Inferior parietal cortex (tissue), 1 donor: ENCODE measurements around the gene ADRA2B.

Experiments
- DNase-seq: peaks from one replicate; pipeline ENCODE4 v3.0.0-alpha.2; 2016; ENCODE audit errors: extremely low spot score

The ADRA2B gene

DNA sequence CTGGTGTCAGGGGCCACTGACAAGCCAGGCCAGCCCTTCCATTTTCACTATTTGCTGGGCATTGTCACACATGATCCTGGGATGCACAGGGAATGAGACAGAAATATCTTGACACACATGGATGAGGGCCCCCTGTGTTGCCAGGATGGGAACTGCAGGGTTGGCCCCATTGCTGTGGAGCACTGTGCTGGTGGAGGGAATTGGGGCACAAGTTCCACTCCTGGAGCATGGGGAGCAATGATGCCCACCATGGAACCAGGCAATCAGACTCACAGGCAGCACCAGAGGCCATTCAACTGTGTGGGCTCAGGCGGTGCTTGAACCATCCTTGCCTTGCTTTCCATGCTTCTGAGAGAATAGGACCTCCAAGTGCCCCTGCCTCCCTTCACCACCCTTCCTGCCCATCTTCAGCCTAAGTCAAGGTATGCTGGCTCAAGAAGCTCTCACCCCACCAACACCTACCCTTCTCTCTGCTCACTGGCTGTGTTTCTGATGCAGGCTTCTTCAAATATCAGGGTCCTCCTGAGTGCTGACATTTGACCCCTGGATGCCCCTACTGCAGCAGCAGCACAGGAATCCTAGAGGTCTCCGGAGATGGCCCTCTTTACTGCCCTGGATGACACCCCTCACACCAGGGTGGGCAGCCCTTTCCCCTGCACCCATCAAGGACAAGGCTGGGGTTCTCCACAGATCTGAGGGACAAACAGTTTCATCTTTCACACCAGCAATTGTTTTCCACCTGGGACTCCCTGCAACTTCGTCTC lies 11.0 kb downstream of the ADRA2B start:
- no peak for DNase-seq

DNA sequence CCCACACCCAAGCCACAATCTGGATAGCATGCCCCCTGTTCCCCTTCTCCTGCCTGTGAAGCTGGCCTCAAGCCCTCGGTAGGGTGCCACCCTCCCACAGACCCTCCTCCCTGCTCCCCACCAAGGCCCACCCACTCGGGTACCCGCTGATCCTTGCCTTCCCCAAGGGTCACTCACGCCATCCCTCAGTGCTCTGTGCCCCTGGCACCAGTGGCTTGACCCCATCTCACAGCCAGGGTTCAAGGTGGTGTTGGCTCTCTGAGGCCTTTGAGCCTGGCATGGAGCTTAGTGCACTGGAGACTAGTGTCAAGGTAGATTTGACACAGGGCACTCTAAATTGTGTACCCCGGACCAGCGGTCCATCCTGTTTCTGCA lies 11.9 kb downstream of the ADRA2B start:
- DNase-seq = no peak

DNA sequence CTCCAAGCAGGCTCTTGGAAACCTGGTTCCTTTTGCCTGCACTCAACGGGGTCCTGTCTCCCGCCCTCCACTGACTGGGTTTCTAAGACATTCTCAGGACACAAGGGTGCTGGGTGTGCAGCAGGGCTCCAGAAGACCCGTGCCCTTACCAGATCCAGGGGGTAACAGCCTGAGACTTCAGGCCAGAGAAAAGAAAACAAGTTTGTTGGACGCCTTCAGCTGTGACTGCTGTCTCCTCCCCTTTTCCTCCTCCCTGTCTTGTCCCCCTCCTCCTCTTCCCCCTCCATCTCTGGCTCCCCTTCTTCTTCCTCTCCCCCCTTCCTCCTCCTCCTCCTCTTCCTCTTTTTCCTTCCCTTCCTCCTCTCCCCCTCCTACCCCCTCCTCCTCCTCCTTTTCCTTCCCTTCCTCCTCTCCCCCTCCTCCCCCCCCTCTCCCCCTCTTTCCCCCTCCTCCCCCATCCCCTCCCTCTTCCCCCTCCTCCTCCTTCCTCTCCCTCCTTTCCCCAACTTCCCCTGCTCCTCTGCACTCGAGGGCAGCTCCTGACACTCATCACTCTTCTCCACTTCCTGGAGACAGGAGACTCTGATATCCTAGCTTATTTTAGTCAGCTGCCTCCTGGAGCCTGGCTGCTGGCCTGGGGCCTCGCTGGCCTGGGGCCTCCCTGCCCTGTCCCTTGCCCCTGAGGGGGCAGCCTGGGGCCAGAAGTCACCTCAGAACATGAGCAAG lies 12.4 kb downstream of the ADRA2B start:
- no peak for DNase-seq

DNA sequence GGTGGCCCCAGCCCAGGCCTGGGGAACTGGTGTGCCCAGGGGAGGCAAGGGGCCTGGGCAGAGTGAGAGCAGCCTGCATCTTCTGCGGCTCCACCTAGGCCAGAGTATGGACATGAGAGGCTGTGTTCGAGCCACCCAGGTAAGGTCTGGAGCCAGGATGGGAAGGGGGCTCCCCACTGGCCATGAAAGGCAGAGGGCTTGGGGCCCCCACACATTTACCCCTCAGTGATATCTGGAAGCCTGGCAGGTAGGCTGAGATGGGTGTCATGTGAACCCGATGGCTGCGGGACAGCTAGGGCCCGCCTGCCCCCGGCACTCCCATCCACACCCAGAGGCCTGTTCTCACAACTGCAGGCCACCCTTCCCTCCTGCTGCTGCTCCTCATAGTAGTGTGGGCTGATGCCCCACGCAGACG lies 13.2 kb downstream of the ADRA2B start:
- DNase-seq = no peak

DNA sequence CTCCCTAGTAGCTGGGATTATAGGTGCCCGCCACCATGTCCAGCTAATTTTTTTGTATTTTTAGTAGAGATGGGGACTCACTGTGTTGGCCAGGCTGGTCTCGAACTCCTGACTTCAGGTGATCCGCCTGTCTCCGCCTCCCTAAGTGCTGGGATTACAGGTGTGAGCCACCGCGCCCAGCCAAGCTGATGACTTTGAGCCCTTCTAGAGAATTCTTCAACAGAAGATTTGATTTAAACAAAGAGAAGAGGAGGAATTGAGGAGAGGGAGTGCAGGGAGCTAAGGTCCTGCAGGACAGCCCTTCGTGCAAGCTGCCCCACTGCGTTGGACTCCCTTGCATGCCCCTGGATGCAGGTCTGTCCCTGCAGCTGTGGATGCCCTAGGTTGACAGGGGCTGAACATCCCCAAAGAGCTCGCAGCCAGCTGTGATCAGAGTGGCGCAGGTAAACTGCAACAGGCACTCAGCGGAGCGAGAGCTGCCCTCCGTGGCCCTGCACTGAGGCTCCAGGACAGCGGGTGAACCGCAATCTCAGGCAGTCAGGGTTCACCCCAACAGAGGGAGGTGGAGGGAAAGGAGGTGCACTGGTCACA lies 13.7 kb downstream of the ADRA2B start:
- no peak for DNase-seq

- no peak for DNase-seq
These were observed 15.5 kb downstream of the ADRA2B start for GRCh38 chr2:96100893-96101304.

DNA sequence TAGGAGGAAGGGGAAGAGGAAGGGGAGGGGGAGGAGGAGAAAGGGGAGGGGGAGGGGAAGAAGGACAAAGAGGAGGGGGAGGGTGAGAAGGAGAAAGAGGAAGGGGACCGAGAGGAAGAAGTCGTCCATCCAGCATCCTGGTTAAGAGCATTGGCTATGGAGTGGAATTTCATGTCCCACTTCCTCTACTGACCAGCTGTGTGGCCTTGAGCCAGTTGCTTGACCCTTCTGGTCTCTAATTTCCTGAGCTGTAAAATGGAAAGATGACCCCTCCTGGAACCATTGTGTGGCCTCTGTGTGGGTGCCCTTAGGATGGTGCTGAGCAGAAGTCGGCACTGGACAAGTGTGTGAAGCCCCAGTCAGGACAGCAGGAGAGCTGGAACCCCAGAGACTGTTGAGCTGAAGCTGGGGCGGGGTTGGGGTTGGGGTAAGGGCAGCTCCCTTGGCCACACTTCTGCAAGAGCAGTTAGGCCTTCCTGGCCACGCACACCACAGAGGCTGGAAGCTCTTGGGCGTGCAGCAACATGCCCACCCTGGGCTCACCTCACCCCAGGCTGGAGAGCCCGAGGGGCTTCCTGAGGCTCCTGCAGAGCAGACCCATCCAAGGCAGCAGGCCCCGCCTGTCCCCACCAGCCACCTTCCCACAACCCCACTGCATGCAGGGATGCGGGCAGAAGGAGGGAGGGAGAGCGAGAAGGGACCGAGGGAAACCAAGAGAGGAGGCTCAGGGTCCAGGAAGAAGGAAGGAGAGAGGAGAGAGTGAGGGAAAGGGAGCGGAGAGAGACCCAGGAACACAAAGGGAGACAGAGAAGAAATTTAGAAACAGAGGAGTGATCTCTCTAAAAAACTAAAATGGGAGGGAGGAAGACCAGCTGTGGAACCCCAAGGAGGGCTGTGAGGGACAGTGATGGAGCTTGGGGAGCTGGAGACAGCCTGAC lies 16.2 kb downstream of the ADRA2B start:
- no peak for DNase-seq

DNA sequence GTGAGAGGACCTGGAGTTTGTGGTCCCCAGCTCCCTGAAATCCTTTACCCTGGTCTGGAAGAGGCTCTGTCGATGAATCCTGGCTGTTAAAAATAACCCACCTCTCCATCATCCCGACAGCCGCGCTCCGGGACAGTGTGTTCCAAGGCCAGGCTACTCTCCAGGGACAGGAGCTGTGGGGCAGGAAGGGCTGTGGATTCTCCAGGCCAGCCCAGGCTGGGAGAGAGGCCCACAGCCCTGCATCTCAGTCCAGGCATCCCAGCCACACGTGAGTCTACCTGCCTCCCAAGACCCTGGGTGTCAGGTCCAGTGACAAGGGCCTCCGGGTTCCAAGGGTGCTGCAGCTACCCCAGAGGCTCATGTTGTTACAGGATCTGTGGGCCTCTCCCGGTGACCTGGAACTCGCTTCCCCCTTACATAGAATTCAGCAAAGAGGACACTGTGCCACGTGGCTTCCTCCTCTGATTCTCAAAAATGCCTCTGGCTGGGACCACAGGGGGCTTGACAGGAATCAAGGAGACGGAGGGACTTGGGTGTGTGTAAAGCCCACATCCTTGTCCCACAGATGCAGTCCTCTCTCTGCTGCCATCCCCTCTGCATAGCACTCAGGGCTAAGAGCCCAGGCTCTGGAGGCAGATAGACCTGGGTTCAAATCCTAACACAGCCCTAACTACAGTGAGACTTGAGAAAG lies 17.3 kb downstream of the ADRA2B start:
- no peak for DNase-seq

DNA sequence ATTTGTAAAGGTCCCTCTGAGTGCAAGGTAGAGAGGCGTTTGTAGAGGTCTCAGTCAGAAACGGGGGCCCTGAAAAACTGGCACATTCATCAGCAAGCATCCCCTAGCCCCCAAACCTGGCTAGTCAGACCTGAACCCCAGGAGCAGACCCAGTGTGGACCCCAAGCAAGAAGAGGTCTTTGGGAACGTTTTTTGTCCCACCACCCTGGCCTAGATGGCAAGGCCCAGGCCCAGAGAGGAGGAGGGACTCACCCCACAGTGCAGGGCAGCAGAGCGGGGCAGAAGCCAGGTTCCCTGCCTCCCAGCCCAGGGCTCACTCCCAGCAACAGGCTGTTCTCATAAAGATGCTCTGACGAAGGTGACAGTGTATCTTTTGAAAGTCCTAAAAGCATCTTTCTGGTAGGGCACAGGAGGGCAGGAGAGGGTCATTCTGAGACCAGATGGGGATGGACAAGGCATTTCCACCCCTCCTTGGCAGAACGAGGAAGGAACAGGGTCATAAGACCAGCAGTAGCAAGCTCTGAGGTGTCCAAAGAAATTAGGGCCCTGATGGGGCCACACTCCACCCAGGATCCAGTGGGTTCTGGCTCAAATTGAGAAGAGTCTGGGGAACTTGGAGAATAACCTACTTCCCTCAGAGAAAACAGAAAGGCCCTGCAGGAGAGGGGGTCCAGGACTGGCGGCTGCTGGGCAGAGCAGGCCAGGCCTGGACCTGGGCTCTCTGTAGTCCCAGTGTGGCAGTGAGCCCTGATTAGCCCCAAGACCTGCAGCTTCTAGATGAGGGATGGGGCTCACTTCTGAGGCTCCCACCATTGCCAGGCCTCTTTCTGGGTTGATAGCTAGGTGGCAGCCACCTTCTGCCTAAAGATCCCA lies 18.2 kb downstream of the ADRA2B start:
- DNase-seq = no peak

- DNase-seq = no peak
These were observed 18.9 kb downstream of the ADRA2B start for GRCh38 chr2:96097441-96097840.

- no peak for DNase-seq
These were observed 21.2 kb downstream of the ADRA2B start for GRCh38 chr2:96095116-96095636.

GRCh38 chr2:96093528-96093927 lies 22.8 kb downstream of the ADRA2B start:
- DNase-seq = no peak

- DNase-seq = no peak
These were observed 23.4 kb downstream of the ADRA2B start for GRCh38 chr2:96092951-96093350.

DNA sequence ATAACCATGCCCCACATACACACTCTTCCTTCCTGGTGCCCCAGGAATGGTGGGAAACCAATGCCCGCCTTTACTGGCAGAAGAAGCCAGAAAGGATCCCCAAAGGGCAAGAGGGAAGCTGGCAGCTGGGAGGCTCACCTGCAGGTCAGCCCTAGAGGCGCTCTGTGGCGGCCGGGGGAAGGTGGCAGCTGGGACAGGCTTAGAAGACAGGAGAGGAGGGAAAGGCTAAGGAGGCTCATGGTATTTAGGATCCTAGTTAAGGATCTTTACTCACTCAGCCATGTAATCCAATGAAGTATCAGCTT lies 23.8 kb downstream of the ADRA2B start:
- no peak for DNase-seq

GRCh38 chr2:96091711-96092572 lies 24.4 kb downstream of the ADRA2B start:
- DNase-seq = no peak

- no peak for DNase-seq
These were observed 25.1 kb downstream of the ADRA2B start for GRCh38 chr2:96091141-96091710.

GRCh38 chr2:96090196-96090926 lies 26.0 kb downstream of the ADRA2B start:
- DNase-seq = peak; percentile 13
